B cell (primary cell): ENCODE results near the gene ERO1B.

Experiments used
- EZH2 ChIP-seq: IDR thresholded peaks from 2 replicates; pipeline ENCODE4 v1.6.1; 2012; ENCODE audit warnings: borderline replicate concordance, low read depth, mild to moderate bottlenecking, moderate library complexity, low read length; ENCODE audit not compliant: insufficient read depth, poor library complexity, severe bottlenecking
- TF ChIP-seq, protein P1 (sequence below): fragments of 200-600 bp; IDR thresholded peaks from one replicate; pipeline ENCODE4 v1.8.0; 2022; ENCODE audit warnings: antibody characterized with exemption, mild to moderate bottlenecking

DNA sequence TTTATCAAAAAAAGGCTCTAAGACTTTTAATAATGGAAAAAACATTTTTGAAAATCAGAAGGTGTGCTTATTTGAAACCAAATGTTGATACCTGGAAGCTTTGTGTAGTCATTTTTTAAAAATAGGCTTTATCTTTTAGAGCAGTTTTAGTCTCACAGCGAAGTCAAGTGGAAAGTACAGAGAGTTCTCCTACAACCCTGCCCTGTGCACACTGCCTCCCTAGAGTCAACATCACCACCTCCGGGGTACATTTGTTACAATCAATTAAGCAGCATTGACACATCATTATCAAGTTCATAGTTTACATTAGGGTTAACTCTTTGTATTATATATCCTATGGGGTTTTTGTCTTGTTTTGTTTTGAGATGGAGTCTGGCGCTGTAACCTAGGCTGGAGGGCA, 10.7 kb upstream of the ERO1B start:
- TF ChIP-seq, protein P1, sequence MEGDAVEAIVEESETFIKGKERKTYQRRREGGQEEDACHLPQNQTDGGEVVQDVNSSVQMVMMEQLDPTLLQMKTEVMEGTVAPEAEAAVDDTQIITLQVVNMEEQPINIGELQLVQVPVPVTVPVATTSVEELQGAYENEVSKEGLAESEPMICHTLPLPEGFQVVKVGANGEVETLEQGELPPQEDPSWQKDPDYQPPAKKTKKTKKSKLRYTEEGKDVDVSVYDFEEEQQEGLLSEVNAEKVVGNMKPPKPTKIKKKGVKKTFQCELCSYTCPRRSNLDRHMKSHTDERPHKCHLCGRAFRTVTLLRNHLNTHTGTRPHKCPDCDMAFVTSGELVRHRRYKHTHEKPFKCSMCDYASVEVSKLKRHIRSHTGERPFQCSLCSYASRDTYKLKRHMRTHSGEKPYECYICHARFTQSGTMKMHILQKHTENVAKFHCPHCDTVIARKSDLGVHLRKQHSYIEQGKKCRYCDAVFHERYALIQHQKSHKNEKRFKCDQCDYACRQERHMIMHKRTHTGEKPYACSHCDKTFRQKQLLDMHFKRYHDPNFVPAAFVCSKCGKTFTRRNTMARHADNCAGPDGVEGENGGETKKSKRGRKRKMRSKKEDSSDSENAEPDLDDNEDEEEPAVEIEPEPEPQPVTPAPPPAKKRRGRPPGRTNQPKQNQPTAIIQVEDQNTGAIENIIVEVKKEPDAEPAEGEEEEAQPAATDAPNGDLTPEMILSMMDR = no peak
- no peak for TF ChIP-seq EZH2
